GM12872 (cell line): Measurements from ENCODE around the gene KLF16.

Experiments
- TF ChIP-seq, protein P1 (sequence below): IDR thresholded peaks from 3 replicates; pipeline ENCODE4 v1.5.1; 2011; ENCODE audit warnings: low read depth, mild to moderate bottlenecking, low read length, moderate library complexity; ENCODE audit not compliant: insufficient read depth

KLF16 gene

DNA sequence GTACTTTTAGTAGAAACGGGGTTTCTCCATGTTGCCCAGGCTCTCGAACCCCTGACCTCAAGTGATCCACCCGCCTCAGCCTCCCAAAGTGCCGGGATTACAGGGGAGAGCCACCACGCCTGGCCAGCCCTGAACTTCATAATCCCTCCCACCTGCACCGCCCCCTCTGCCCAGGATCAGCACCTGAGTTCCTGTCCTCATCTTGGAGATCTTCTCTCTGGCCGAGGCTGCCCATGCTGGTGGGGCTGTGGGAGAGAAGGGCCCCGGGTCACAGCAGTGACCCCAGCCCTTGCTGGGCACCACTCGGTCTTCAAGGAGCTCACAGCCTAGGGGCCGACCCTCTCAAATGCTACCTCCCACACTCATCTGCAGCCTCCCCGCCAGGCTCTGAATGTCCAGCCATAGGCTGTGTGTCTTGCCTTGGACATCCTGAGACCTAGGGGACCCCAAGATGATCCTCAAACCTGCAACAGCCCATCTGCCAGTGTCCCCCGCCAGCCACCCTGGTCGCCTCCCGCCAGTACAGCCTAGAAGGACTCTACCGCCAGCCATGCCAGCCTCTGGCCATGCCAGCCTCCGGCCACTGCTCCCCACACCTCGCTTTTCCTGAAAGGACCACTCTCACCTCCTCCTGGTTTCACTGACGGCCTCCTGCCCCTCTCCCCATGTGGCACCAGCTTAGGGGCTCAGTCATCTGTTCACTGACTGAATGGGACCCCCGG lies 52.8 kb downstream of the KLF16 start:
- TF ChIP-seq, protein P1, sequence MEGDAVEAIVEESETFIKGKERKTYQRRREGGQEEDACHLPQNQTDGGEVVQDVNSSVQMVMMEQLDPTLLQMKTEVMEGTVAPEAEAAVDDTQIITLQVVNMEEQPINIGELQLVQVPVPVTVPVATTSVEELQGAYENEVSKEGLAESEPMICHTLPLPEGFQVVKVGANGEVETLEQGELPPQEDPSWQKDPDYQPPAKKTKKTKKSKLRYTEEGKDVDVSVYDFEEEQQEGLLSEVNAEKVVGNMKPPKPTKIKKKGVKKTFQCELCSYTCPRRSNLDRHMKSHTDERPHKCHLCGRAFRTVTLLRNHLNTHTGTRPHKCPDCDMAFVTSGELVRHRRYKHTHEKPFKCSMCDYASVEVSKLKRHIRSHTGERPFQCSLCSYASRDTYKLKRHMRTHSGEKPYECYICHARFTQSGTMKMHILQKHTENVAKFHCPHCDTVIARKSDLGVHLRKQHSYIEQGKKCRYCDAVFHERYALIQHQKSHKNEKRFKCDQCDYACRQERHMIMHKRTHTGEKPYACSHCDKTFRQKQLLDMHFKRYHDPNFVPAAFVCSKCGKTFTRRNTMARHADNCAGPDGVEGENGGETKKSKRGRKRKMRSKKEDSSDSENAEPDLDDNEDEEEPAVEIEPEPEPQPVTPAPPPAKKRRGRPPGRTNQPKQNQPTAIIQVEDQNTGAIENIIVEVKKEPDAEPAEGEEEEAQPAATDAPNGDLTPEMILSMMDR, result no peak

DNA sequence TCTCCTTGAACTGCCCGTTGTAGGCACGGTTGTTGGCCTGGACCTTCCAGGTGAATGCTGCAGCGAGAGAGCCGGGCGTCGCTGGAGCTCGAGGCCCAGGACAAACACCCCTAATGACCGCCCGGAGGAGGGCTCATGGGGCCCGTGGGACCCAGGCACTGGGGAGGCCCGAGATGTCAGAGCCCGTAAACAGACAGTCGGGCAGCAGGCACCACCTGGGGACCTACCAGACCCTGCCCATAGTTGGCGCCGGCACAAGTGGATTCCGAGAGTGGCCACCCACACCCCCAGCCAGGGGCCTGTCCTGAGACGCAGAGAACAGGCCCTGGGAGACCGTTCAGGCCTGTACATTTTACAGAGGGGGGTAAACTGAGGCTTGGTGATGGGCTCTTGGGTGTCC lies 53.7 kb downstream of the KLF16 start:
- TF ChIP-seq, protein P1, result no peak

- TF ChIP-seq, protein P1, result no peak
Measured at GRCh38 chr19:1808395-1808731, 55.0 kb downstream of the KLF16 start.

- TF ChIP-seq, protein P1, result no peak
Measured at GRCh38 chr19:1807695-1808394, 55.5 kb downstream of the KLF16 start.

DNA sequence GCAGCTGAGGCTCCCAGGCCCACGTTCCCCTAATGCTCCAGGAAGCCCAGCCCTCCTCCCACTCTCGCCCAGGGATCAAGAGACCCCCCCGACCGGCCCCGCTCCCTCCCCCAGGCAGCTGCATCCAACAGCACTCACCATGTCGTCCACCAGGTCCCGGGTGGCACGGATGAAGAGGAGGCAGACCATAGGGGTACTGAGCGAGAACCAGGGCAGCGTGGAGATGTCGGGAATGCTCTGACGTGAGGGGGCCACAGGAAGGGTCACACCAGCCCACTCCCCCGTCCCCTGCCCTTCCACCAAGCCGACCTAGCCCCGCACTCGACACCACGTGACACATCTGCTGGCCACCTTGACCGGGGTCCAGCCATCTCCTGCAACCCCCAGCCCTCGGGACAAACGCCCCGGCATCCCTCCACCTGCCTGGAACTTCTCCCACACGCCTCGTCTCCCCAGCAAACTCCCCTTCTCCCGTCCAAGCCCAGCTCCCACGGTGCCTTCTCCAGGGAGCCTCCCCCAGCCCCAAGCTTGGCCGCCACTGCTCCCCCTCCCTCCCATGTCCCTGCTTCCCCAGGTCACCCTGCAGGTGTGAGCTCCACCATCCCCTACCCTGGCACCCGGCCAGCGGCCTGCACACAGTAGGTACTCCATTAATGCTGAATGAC lies 56.2 kb downstream of the KLF16 start:
- TF ChIP-seq, protein P1, result no peak

GRCh38 chr19:1806184-1807029 lies 57.0 kb downstream of the KLF16 start:
- TF ChIP-seq, protein P1, result no peak
